Endothelial cell (in vitro differentiated cells): Measurements from ENCODE around the gene SLC9A3. TPM values are rescaled to one million over a fixed set of nuclear protein-coding genes. Genes with fewer than 3 reads are reported as not detected.
A peak's percentile ranks its signal among the peaks of the same experiment; 100 is the strongest.

Experiments
- DNase-seq: peaks from one replicate; pipeline ENCODE4 v3.0.0; 2021; ENCODE audit warnings: low spot score
- H3K27ac Mint-ChIP-seq: one replicate; pipeline ENCODE4 v1.8.0; 2021; ENCODE audit warnings: mixed read lengths, inconsistent platforms; ENCODE audit not compliant: unreplicated experiment
- H3K27me3 Mint-ChIP-seq: one replicate; pipeline ENCODE4 v1.8.0; 2021; ENCODE audit warnings: mild to moderate bottlenecking, moderate library complexity, mixed read lengths, inconsistent platforms; ENCODE audit not compliant: unreplicated experiment
- H3K36me3 Mint-ChIP-seq: one replicate; pipeline ENCODE4 v1.8.0; 2021; ENCODE audit warnings: mild to moderate bottlenecking, low read depth, mixed read lengths, inconsistent platforms; ENCODE audit not compliant: unreplicated experiment
- H3K4me1 Mint-ChIP-seq: one replicate; pipeline ENCODE4 v1.8.0; 2021; ENCODE audit warnings: mild to moderate bottlenecking, mixed read lengths, inconsistent platforms; ENCODE audit not compliant: unreplicated experiment
- H3K4me3 Mint-ChIP-seq: one replicate; pipeline ENCODE4 v1.8.0; 2021; ENCODE audit warnings: mild to moderate bottlenecking, mixed read lengths, inconsistent platforms; ENCODE audit not compliant: unreplicated experiment
- H3K9me3 Mint-ChIP-seq: one replicate; pipeline ENCODE4 v1.8.0; 2021; ENCODE audit warnings: mixed read lengths, inconsistent platforms; ENCODE audit not compliant: unreplicated experiment
- total RNA-seq: library from RNA; stranded (reverse); fragmentation: NEBNext Ultra II Directional; extraction: Animal tissue kit (Norgen Biotek cat#: 25700); gene quantifications from one replicate; pipeline ENCODE4 v1.2.1, GENCODE V29; 2021; ENCODE audit not compliant: unreplicated experiment
- TF ChIP-seq, protein P1 (sequence below): fragments of 200-600 bp; sonication (generic); IDR thresholded peaks from one replicate; pipeline ENCODE4 v1.5.0; 2021; ENCODE audit warnings: antibody characterized with exemption; ENCODE audit not compliant: unreplicated experiment

Gene SLC9A3
- total RNA-seq, 1 donor from 2014 or later = 1.1 TPM

DNA sequence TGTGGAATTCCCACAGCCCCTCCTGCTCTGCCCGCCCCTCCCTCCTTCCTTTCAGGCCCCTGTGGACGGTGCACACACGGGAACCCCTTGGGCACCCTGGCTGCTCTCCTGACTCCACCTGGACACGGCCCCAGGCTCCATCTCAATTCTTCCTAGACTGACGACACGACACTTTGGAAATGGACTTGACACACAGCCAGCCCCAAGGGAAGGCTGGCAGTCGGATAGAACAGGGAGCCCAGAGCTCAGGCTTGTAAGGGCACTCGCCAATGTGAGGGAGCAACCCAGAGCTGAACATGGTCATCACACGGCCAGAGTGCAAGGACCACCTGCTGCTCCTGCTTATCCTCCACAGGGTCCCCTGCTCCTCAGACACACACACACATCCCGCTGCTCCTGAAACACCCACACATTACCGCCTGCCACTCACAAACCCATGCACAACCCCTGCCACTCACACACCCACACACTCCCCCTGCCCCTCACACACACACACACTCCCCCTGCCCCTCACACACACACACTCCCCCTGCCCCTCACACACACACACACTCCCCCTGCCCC lies 8.9 kb downstream of the SLC9A3 start:
- Mint-ChIP-seq H3K27ac (no peak overlapping the region), H3K4me3 (peak overlapping the region; percentile 49), H3K27me3 (peaks cover 22% of the 10 kb centered on the region), H3K9me3 (no peaks in the 10 kb centered on the region), H3K36me3 (peaks cover 8% of the 10 kb centered on the region), H3K4me1 (peaks cover 6% of the 10 kb centered on the region)
- TF ChIP-seq, protein P1, sequence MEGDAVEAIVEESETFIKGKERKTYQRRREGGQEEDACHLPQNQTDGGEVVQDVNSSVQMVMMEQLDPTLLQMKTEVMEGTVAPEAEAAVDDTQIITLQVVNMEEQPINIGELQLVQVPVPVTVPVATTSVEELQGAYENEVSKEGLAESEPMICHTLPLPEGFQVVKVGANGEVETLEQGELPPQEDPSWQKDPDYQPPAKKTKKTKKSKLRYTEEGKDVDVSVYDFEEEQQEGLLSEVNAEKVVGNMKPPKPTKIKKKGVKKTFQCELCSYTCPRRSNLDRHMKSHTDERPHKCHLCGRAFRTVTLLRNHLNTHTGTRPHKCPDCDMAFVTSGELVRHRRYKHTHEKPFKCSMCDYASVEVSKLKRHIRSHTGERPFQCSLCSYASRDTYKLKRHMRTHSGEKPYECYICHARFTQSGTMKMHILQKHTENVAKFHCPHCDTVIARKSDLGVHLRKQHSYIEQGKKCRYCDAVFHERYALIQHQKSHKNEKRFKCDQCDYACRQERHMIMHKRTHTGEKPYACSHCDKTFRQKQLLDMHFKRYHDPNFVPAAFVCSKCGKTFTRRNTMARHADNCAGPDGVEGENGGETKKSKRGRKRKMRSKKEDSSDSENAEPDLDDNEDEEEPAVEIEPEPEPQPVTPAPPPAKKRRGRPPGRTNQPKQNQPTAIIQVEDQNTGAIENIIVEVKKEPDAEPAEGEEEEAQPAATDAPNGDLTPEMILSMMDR = no peak
- no peak for DNase-seq

DNA sequence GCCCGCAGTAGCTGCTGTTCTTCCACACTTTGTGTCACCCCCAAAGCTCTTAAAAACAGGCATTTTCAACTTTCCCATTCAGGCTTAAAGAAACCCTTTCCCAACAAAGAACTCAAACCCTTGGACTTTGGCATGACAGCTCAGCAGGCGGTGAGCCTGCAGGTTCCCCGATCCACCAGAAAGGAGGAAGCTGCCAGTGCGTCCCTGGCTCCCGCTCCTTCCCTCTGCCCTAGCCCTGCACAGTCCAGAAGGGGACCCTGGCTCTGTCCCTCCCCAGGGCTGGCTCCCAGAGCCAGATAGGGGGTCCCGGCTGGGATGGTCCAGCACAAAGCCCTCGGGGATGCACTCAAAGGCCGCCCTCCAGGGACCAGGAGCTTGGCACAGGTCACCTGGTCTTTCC lies 9.6 kb downstream of the SLC9A3 start:
- Mint-ChIP-seq H3K36me3 (peaks cover 8% of the 10 kb centered on the region), H3K4me3 (no peak overlapping the region), H3K9me3 (no peaks in the 10 kb centered on the region), H3K4me1 (peaks cover 6% of the 10 kb centered on the region), H3K27ac (no peak overlapping the region), H3K27me3 (peaks cover 21% of the 10 kb centered on the region)
- DNase-seq = no peak
- TF ChIP-seq, protein P1 = no peak

DNA sequence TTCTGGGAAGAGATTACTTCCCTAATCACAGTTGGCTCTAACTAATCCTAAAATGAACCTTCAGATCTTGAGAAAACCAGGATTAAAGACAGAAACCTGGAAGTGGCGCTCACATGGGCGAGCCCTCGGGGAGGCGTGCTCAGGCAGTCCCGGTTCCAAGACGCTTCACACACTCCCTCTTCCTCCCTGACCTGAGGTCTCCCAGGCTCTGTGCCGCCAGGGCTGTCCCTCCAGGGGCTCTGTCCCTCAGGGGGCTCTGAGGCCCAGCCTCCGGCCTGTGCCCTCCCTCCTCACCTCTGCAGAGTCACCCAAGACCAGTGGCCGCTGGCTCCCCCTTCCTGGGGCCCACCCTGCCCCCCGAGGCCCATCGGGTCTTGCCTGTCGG lies 10.2 kb downstream of the SLC9A3 start:
- DNase-seq = no peak
- Mint-ChIP-seq H3K4me3 (no peak overlapping the region), H3K27me3 (peaks cover 22% of the 10 kb centered on the region), H3K27ac (no peak overlapping the region), H3K36me3 (peaks cover 8% of the 10 kb centered on the region), H3K9me3 (no peaks in the 10 kb centered on the region), H3K4me1 (peaks cover 6% of the 10 kb centered on the region)
- TF ChIP-seq, protein P1 = no peak

DNA sequence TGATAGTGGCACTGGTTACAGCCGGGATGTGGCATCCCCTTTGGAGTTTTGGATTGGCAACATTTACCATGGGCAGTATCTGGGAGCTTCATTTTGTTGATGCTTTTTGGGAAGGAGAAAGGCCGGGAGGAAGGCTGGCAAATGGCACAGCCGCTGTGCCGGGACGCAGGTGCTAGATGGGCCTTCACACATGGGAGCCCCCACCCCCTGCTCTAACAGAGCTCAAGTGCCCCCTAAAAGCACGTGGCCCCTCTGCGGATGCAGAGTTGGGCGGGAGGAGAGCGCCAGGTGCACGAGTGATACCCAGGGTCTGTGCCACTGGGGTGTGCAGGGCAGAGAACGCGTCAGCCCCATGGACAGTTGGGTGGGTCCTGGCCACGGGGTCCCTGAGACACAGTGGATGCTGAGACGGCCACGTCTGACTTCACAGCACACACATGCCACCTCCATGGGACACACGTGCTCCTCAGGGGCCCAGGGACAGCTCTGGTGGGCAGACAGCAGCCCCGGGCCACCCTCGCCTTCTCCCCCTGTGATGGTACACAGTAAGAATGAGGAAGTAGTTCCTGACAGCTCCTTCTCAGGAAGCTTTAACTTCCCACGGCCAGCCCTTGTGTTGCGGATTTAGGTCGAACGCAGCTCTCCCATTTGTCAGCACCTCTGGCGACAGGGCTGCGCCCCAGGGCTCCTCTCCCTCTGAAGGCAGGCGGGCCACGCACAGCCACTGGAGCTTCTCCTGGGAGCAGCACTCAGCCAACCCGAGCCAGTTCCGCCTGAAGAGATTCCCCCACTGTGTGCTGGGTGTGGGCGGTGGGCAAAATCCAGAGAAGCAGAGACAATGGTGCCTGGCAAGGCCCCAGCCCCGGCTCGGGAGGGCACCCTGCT lies 10.8 kb downstream of the SLC9A3 start:
- no peak for DNase-seq
- H3K4me3 Mint-ChIP-seq = no peak overlapping the region
- H3K9me3 Mint-ChIP-seq = no peaks in the 10 kb centered on the region
- peak overlapping the region; percentile 25 for H3K27ac Mint-ChIP-seq
- peaks cover 8% of the 10 kb centered on the region for H3K36me3 Mint-ChIP-seq
- peaks cover 6% of the 10 kb centered on the region for H3K4me1 Mint-ChIP-seq
- H3K27me3 Mint-ChIP-seq = peaks cover 22% of the 10 kb centered on the region
- TF ChIP-seq, protein P1 = no peak

DNA sequence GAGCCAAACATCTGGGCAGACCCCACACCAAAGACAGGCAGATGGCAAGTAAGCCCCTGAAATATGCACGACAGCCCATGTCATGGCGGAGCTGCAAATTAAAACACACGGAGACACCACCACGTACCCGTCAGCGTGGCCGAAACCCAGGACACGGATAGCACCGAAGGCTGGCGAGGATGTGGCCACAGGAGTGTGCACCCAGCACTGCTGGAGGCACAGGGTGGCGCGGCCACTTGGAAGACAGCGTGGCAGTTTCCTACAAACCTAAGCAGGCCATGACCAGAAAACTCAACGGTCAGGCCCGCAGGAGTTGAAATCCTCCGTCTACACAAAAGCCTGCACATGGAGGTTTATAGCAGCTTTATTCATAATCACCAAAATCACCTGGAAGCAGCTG lies 12.8 kb downstream of the SLC9A3 start:
- Mint-ChIP-seq H3K4me3 (no peak overlapping the region), H3K27ac (no peak overlapping the region), H3K36me3 (no peaks in the 10 kb centered on the region), H3K9me3 (no peaks in the 10 kb centered on the region), H3K4me1 (peaks cover 6% of the 10 kb centered on the region), H3K27me3 (peaks cover 17% of the 10 kb centered on the region)
- TF ChIP-seq, protein P1 = no peak
- DNase-seq = no peak
